ENCODE data around the gene CCSER1. TPM values are rescaled to one million over a fixed set of nuclear protein-coding genes. Genes with fewer than 3 reads are reported as not detected.

The CCSER1 gene
- polyA plus RNA-seq, 3 donors: 0.09 to 0.75 (median 0.13) TPM

- no peak for TF ChIP-seq CTCF (IDR thresholded peaks at IDR 0.05)
- Histone ChIP-seq H2AFZ (ENCODE audit: insufficient read depth, low read depth, low read length, poor library complexity, severe bottlenecking) (no peak overlapping the region), H3K4me2 (replicated peaks; ENCODE audit: extremely low read depth, low read length, poor library complexity, severe bottlenecking) (no peak overlapping the region), H3K36me3 (replicated peaks in 1 of 2; ENCODE audit: control insufficient read depth in 1 of 2, insufficient read depth in 2 of 2, low read length in 2 of 2) (no peaks in the 10 kb centered on the region), H3K27ac (ENCODE audit: low read depth in 1 of 2, low read length in 2 of 2) (no peak overlapping the region), H3K27me3 (ENCODE audit: control insufficient read depth in 2 of 2, insufficient read depth in 2 of 2, low read length in 2 of 2) (no peaks in the 10 kb centered on the region), H4K20me1 (ENCODE audit: insufficient read depth, low read length) (no peaks in the 10 kb centered on the region), H3K79me2 (ENCODE audit: insufficient read depth, low read length) (no peaks in the 10 kb centered on the region), H3K4me3 (replicated peaks in 1 of 3; ENCODE audit: low read depth in 2 of 3, low read length in 3 of 3) (no peak overlapping the region), H3K4me1 (ENCODE audit: control insufficient read depth in 1 of 2, insufficient read depth in 2 of 2, low read length in 2 of 2) (no peaks in the 10 kb centered on the region), H3K9ac (ENCODE audit: insufficient read depth, low read length, poor library complexity, severe bottlenecking) (no peak overlapping the region), H3K9me3 (replicated peaks in 1 of 2; ENCODE audit: control insufficient read depth in 1 of 2, insufficient read depth in 1 of 2, low read length in 2 of 2) (peaks cover 0 to 5% of the 10 kb centered on the region in 2 donors)
- no peaks in the 10 kb centered on the region for H3K4me1 Mint-ChIP-seq
- intact Hi-C loops (cut with micrococcal nuclease): no loop called here
- no peaks in the 10 kb centered on the region for H3K36me3 Mint-ChIP-seq
- no peak overlapping the region for H3K27ac Mint-ChIP-seq
- H3K4me3 Mint-ChIP-seq: no peak overlapping the region
- WGBS (ENCODE audit: insufficient coverage): no CpG with 5 or more reads among the region's 2 CpGs
- H3K27me3 Mint-ChIP-seq (ENCODE audit: low read depth in 3 of 3): no peaks in the 10 kb centered on the region
- peaks cover 4 to 23% (median 13%) of the 10 kb centered on the region in 7 donors for H3K9me3 Mint-ChIP-seq
- no peak for DNase-seq
Observed at GRCh38 chr4:90495936-90496335, 368.7 kb downstream of the CCSER1 start.

GRCh38 chr4:90498175-90498574 is 371.0 kb downstream of the CCSER1 start:
- Histone ChIP-seq H3K4me3 (replicated peaks in 1 of 3; ENCODE audit: low read depth in 2 of 3, low read length in 3 of 3) (no peak overlapping the region), H2AFZ (ENCODE audit: insufficient read depth, low read depth, low read length, poor library complexity, severe bottlenecking) (no peak overlapping the region), H3K4me2 (replicated peaks; ENCODE audit: extremely low read depth, low read length, poor library complexity, severe bottlenecking) (no peak overlapping the region), H3K27ac (ENCODE audit: low read depth in 1 of 2, low read length in 2 of 2) (no peak overlapping the region), H3K9ac (ENCODE audit: insufficient read depth, low read length, poor library complexity, severe bottlenecking) (no peak overlapping the region), H4K20me1 (ENCODE audit: insufficient read depth, low read length) (no peaks in the 10 kb centered on the region), H3K79me2 (ENCODE audit: insufficient read depth, low read length) (no peaks in the 10 kb centered on the region), H3K4me1 (ENCODE audit: control insufficient read depth in 1 of 2, insufficient read depth in 2 of 2, low read length in 2 of 2) (no peaks in the 10 kb centered on the region), H3K36me3 (replicated peaks in 1 of 2; ENCODE audit: control insufficient read depth in 1 of 2, insufficient read depth in 2 of 2, low read length in 2 of 2) (no peaks in the 10 kb centered on the region), H3K9me3 (replicated peaks in 1 of 2; ENCODE audit: control insufficient read depth in 1 of 2, insufficient read depth in 1 of 2, low read length in 2 of 2) (peaks cover 8 to 11% of the 10 kb centered on the region in 2 donors), H3K27me3 (ENCODE audit: control insufficient read depth in 2 of 2, insufficient read depth in 2 of 2, low read length in 2 of 2) (no peaks in the 10 kb centered on the region)
- Mint-ChIP-seq H3K27me3 (ENCODE audit: low read depth in 3 of 3) (no peaks in the 10 kb centered on the region), H3K9me3 (peaks cover 4 to 20% (median 10%) of the 10 kb centered on the region in 7 donors), H3K36me3 (no peaks in the 10 kb centered on the region), H3K4me3 (no peak overlapping the region), H3K4me1 (no peaks in the 10 kb centered on the region), H3K27ac (no peak overlapping the region)
- WGBS (ENCODE audit: insufficient coverage): no CpG with 5 or more reads among the region's 2 CpGs
- intact Hi-C loops (cut with micrococcal nuclease): no loop called here
- no peak for TF ChIP-seq CTCF (IDR thresholded peaks at IDR 0.05)
- DNase-seq: no peak

Data from CD14-positive monocyte (primary cell).